HCT116 (cell line): ENCODE results near the gene CD302. TPM values are rescaled to one million over a fixed set of nuclear protein-coding genes. Genes with fewer than 3 reads are reported as not detected.
"Not testable (repeated sequence)": the region's sequence is repeated elsewhere in the genome, so short reads cannot be mapped to it uniquely, and the experiment has no call there.

Source experiments
- ATAC-seq: fragments of 200-7000 bp; cut with Tn5 transposase; 2 replicates; pipeline ENCODE4 v1.9.1; 2020; ENCODE audit warnings: mild to moderate bottlenecking, moderate library complexity
- BruUV-seq: library from RNA; stranded (reverse); fragments of 400-500 nt; replicated peaks from 2 replicates; lab custom pipeline; 2021; lab: Mats Ljungman, UMichigan
- CTCF ChIA-PET: fragments of 300-600 bp; sonication (Branson Sonifier 250); formaldehyde crosslinking; loops from one replicate; lab custom pipeline; 2021; ENCODE audit warnings: antibody characterized with exemption; lab: Charles Lee
- POLR2A ChIA-PET: fragments of 300-600, 350-600 bp; sonication (Branson Sonifier 250); formaldehyde crosslinking; loops from one replicate; lab custom pipeline; 2021; ENCODE audit warnings: antibody characterized with exemption; lab: Charles Lee
- RAD21 ChIA-PET, 2 experiments: fragments of 300-600 bp; sonication (Branson Sonifier 250); formaldehyde crosslinking; loops; one replicate each; lab custom pipeline; 2023; ENCODE audit warnings: low total read pairs in 2 of 2; ENCODE audit not compliant: uncharacterized antibody in 2 of 2, unreplicated experiment in 2 of 2, low non-redundant PET in 1 of 2; lab: Charles Lee
- DNase-seq: peaks from one replicate; pipeline ENCODE4 v3.0.0-alpha.2; 2010; ENCODE audit warnings: low read depth, low spot score
- H2AFZ ChIP-seq: fragments of 200-600 bp; shearing (Covaris generic), sonication (generic); 2 replicates; pipeline ENCODE4 v1.6.1; 2017; ENCODE audit warnings: low read depth, mixed run types, mixed read lengths, antibody characterized with exemption, low read length; ENCODE audit not compliant: poor library complexity, severe bottlenecking
- H3K27ac ChIP-seq: 2 replicates; pipeline ENCODE4 v1.5.1; 2012; ENCODE audit warnings: low read depth, low read length
- H3K27me3 ChIP-seq: fragments of 200-600 bp; sonication (generic); 2 replicates; pipeline ENCODE4 v1.6.1; 2016; ENCODE audit warnings: mixed run types, low read length, mixed read lengths; ENCODE audit not compliant: insufficient read depth
- H3K36me3 ChIP-seq, 2 experiments: fragments of 200-500 bp in 1 of 2; fragments of 200-600 bp in 1 of 2; sonication (Bioruptor generic) in 1 of 2; sonication (generic) in 1 of 2; 2 replicates each; pipeline versions ENCODE4 v1.5.1 to v1.6.1; 2014 to 2016; ENCODE audit warnings: low read length in 2 of 2, inconsistent platforms in 1 of 2, mixed read lengths in 1 of 2, mixed run types in 1 of 2; ENCODE audit not compliant: insufficient read depth in 2 of 2, control insufficient read depth in 1 of 2
- H3K4me1 ChIP-seq, 2 experiments: fragments of 200-600 bp in 1 of 2; sonication (generic) in 1 of 2; 2 replicates each; pipeline versions ENCODE4 v1.5.1 to v1.6.1; 2012 to 2017; ENCODE audit warnings: low read length in 2 of 2, inconsistent platforms in 1 of 2, mild to moderate bottlenecking in 1 of 2, mixed read lengths in 1 of 2, mixed run types in 1 of 2, moderate library complexity in 1 of 2; ENCODE audit not compliant: insufficient read depth in 2 of 2, control insufficient read depth in 1 of 2
- H3K4me2 ChIP-seq: fragments of 200-600 bp; sonication (generic); 2 replicates; pipeline ENCODE4 v1.6.1; 2017; ENCODE audit warnings: mixed run types, low read length, mixed read lengths
- H3K4me3 ChIP-seq, 2 experiments: fragments of 200-600 bp in 1 of 2; sonication (generic) in 1 of 2; replicated peaks in 1 of 2; 2 replicates each; pipeline ENCODE4 v1.5.1; 2011 to 2016; ENCODE audit warnings: low read length in 2 of 2, control low read depth in 1 of 2, low read depth in 1 of 2, mild to moderate bottlenecking in 1 of 2, mixed read lengths in 1 of 2, mixed run types in 1 of 2
- H3K79me2 ChIP-seq: fragments of 200-600 bp; sonication (generic); 2 replicates; pipeline ENCODE4 v1.6.1; 2017; ENCODE audit warnings: mild to moderate bottlenecking, mixed run types, low read length, moderate library complexity, mixed read lengths; ENCODE audit not compliant: insufficient read depth
- H3K9ac ChIP-seq: fragments of 200-600 bp; sonication (generic); 2 replicates; pipeline ENCODE4 v1.6.1; 2016; ENCODE audit warnings: low read length, mixed read lengths
- H3K9me2 ChIP-seq: fragments of 200-600 bp; sonication (generic), shearing (Covaris generic); 2 replicates; pipeline ENCODE4 v1.6.1; 2017; ENCODE audit warnings: mixed run types, mild to moderate bottlenecking, moderate library complexity; ENCODE audit not compliant: insufficient read depth
- H3K9me3 ChIP-seq, 2 experiments: fragments of 200-500 bp in 1 of 2; fragments of 200-600 bp in 1 of 2; sonication (Bioruptor generic) in 1 of 2; sonication (generic) in 1 of 2; 2 replicates each; pipeline ENCODE4 v1.6.1; 2014 to 2017; ENCODE audit warnings: low read length in 2 of 2, mixed read lengths in 2 of 2, inconsistent platforms in 1 of 2, low read depth in 1 of 2, mild to moderate bottlenecking in 1 of 2, mixed run types in 1 of 2, moderate library complexity in 1 of 2; ENCODE audit not compliant: control insufficient read depth in 1 of 2, insufficient read depth in 1 of 2
- H4K20me1 ChIP-seq: fragments of 200-600 bp; sonication (generic), shearing (Covaris generic); 2 replicates; pipeline ENCODE4 v1.6.1; 2017; ENCODE audit warnings: mixed run types, mild to moderate bottlenecking, moderate library complexity; ENCODE audit not compliant: insufficient read depth
- ELF1 ChIP-seq: IDR thresholded peaks from 2 replicates; pipeline ENCODE4 v1.6.1; 2012; ENCODE audit warnings: low read depth, borderline replicate concordance
- RAD21 ChIP-seq: IDR thresholded peaks from 2 replicates; pipeline ENCODE4 v1.6.1; 2012; ENCODE audit warnings: low read depth, mild to moderate bottlenecking
- intact Hi-C: fragments of 100-400 bp; cut with micrococcal nuclease; formaldehyde crosslinking; loops from 2 replicates; pipeline ENCODE4 v1.10.0; 2022
- total RNA-seq: library from RNA; stranded (reverse); gene quantifications from one replicate; pipeline ENCODE4 v1.2.1, GENCODE V29; 2021; ENCODE audit not compliant: unreplicated experiment
- TF ChIP-seq, protein P1 (sequence below), 3 experiments: fragments of 200-600 bp in 1 of 3; sonication (generic) in 1 of 3; IDR thresholded peaks in 2 of 3; conservative IDR thresholded peaks in 1 of 3; 2 replicates each; pipeline ENCODE4 v1.5.1; 2012 to 2017; ENCODE audit warnings: low read depth in 2 of 3, low read length in 2 of 3, antibody characterized with exemption in 1 of 3, borderline replicate concordance in 1 of 3, control low read depth in 1 of 3, mild to moderate bottlenecking in 1 of 3, mixed read lengths in 1 of 3, mixed run types in 1 of 3, moderate library complexity in 1 of 3; ENCODE audit not compliant: insufficient read depth in 1 of 3
- TF ChIP-seq, protein P2 (sequence below): IDR thresholded peaks from 2 replicates; pipeline ENCODE4 v1.6.1; 2011; ENCODE audit warnings: mild to moderate bottlenecking, low read length, moderate library complexity; ENCODE audit not compliant: insufficient replicate concordance; ENCODE audit errors: extremely low read depth

The CD302 gene
- total RNA-seq, 1 experiment from 2014 or later, result 0.15 TPM

DNA sequence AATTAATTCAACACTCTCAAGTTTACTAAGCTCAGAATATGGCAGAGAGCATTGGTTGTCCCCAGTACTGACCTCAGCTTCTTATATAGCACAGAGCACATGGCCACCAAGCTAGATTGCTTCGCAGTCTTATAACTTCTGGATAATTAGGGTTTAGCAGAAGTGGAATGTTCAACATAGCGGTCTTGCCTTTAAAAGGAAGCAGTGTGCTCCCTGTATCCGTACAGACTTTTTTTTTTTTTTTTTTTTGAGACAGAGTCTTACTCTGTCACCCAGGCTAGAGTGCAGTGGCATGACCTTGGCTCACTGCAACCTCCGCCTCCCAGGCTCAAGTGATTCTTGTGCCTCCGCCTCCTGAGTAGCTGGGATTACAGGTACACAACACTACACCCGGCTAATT is 13.3 kb downstream of the CD302 start:
- intact Hi-C loops, H3K4me2 ChIP-seq, H4K20me1 ChIP-seq, H3K27ac ChIP-seq, H3K27me3 ChIP-seq, RAD21 ChIA-PET, H3K9me3 ChIP-seq, H3K9me2 ChIP-seq, H3K79me2 ChIP-seq, H3K9ac ChIP-seq, POLR2A ChIA-PET, ATAC-seq, DNase-seq, H2AFZ ChIP-seq, CTCF ChIA-PET, H3K4me1 ChIP-seq, BruUV-seq, H3K4me3 ChIP-seq, H3K36me3 ChIP-seq: not testable (repeated sequence)

DNA sequence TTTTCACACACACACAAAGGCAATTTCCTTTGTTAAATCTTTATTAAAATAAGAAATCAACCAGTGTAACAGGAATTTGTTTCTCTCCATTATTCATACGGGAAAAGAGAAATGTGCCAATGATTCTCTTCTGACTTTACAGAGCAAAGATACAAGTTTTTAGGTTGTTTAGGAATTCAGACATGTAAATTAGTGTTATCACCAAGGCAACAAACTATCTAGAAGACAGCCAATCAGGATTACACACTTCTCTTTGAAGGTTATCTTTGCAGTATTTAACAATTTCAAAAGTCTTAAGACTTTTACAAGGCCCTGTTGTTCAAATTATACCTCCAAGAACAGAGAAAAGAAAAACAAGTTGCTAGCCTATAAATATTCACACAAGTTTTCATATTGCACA is 14.5 kb downstream of the CD302 start:
- Histone ChIP-seq H3K4me1 (no peaks in the 10 kb centered on the region), H4K20me1 (no peaks in the 10 kb centered on the region), H3K9me3 (no peaks in the 10 kb centered on the region), H3K27ac (no peak overlapping the region), H3K36me3 (no peaks in the 10 kb centered on the region), H2AFZ (no peak overlapping the region), H3K9ac (no peak overlapping the region), H3K4me2 (no peak overlapping the region), H3K27me3 (no peaks in the 10 kb centered on the region), H3K9me2 (no peaks in the 10 kb centered on the region), H3K4me3 (no peak overlapping the region), H3K79me2 (no peaks in the 10 kb centered on the region)
- no peak for TF ChIP-seq RAD21
- TF ChIP-seq ELF1, result no peak
- RAD21 ChIA-PET, result no interaction called here
- ATAC-seq (no peak), DNase-seq (no peak)
- CTCF ChIA-PET, result no interaction called here
- POLR2A ChIA-PET, result no interaction called here
- no TSS peak for BruUV-seq
- intact Hi-C loops, result no loop called here

DNA sequence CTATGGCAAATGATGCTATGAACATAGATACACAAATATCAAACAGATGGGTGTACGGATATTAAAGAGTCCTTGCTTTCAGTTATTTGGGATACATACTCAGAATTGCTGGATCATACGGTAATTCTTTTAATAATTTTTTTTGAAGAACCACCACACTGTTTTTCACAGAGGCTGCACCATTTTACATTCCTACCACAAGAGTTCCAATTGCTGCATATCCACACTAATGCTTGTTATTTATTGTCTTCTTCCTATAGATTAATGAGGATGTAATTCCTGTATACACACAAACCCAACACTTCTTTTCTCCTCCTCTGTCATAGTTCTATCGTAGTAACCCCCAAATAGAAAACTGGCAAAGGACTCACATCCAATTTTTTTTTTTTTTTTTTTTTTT is 21.7 kb downstream of the CD302 start:
- Histone ChIP-seq H3K27ac (no peak overlapping the region), H3K4me1 (no peaks in the 10 kb centered on the region), H3K79me2 (no peaks in the 10 kb centered on the region), H3K4me2 (no peak overlapping the region), H4K20me1 (no peaks in the 10 kb centered on the region), H3K9ac (no peak overlapping the region), H3K9me2 (no peaks in the 10 kb centered on the region), H3K27me3 (no peaks in the 10 kb centered on the region), H2AFZ (no peak overlapping the region), H3K36me3 (peaks cover 2 to 22% of the 10 kb centered on the region in 2 experiments; a peak in 2 of 4 replicates), H3K4me3 (no peak overlapping the region), H3K9me3 (no peaks in the 10 kb centered on the region)
- ChIA-PET POLR2A (no interaction called here), CTCF (no interaction called here), RAD21 (no interaction called here)
- TF ChIP-seq, protein P1, sequence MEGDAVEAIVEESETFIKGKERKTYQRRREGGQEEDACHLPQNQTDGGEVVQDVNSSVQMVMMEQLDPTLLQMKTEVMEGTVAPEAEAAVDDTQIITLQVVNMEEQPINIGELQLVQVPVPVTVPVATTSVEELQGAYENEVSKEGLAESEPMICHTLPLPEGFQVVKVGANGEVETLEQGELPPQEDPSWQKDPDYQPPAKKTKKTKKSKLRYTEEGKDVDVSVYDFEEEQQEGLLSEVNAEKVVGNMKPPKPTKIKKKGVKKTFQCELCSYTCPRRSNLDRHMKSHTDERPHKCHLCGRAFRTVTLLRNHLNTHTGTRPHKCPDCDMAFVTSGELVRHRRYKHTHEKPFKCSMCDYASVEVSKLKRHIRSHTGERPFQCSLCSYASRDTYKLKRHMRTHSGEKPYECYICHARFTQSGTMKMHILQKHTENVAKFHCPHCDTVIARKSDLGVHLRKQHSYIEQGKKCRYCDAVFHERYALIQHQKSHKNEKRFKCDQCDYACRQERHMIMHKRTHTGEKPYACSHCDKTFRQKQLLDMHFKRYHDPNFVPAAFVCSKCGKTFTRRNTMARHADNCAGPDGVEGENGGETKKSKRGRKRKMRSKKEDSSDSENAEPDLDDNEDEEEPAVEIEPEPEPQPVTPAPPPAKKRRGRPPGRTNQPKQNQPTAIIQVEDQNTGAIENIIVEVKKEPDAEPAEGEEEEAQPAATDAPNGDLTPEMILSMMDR (IDR thresholded peaks at IDR 0.05 in 2 of 3, conservative IDR thresholded peaks at IDR 0.05 in 1 of 3; ENCODE audit: borderline replicate concordance in 1 of 3, insufficient read depth in 1 of 3, low read depth in 2 of 3, low read length in 2 of 3), result peak in 1 of 3 experiments; percentile 31; a peak in 2 of 6 replicates
- TF ChIP-seq, protein P2, sequence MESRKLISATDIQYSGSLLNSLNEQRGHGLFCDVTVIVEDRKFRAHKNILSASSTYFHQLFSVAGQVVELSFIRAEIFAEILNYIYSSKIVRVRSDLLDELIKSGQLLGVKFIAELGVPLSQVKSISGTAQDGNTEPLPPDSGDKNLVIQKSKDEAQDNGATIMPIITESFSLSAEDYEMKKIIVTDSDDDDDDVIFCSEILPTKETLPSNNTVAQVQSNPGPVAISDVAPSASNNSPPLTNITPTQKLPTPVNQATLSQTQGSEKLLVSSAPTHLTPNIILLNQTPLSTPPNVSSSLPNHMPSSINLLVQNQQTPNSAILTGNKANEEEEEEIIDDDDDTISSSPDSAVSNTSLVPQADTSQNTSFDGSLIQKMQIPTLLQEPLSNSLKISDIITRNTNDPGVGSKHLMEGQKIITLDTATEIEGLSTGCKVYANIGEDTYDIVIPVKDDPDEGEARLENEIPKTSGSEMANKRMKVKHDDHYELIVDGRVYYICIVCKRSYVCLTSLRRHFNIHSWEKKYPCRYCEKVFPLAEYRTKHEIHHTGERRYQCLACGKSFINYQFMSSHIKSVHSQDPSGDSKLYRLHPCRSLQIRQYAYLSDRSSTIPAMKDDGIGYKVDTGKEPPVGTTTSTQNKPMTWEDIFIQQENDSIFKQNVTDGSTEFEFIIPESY, result no peak
- intact Hi-C loops, result no loop called here
- DNase-seq (no peak), ATAC-seq (no peak)
- no TSS peak for BruUV-seq
